ENCODE results near the gene ISOC1.

DNA sequence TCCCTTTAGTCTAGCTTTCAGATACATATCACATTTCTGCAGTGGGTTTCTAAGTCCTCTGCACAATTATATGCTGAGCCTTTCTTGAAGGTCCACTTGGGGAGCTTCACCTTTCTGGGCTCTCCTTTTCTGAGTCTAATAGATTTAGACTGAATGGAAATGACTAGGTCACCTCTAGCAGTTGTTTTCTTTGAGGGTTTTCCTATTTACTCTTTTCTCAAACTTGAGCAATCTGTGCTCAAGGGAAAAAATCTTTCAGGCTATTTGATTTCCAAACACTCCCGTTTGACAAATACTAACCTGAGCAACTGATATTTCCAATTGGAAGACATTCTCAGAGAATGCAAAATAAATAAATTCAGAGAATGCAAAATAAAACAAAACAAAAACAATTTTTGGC is 39.0 kb downstream of the ISOC1 start:
- TF ChIP-seq TCF4 (CRISPR knock-in tag; IDR thresholded peaks at IDR 0.05; ENCODE audit: borderline replicate concordance) (no peak), ZNF70 (CRISPR knock-in tag; IDR thresholded peaks at IDR 0.05) (no peak), RARB (CRISPR knock-in tag; IDR thresholded peaks at IDR 0.05) (no peak), ESRRG (CRISPR knock-in tag; IDR thresholded peaks at IDR 0.05) (no peak)
- TF ChIP-seq, protein P1, sequence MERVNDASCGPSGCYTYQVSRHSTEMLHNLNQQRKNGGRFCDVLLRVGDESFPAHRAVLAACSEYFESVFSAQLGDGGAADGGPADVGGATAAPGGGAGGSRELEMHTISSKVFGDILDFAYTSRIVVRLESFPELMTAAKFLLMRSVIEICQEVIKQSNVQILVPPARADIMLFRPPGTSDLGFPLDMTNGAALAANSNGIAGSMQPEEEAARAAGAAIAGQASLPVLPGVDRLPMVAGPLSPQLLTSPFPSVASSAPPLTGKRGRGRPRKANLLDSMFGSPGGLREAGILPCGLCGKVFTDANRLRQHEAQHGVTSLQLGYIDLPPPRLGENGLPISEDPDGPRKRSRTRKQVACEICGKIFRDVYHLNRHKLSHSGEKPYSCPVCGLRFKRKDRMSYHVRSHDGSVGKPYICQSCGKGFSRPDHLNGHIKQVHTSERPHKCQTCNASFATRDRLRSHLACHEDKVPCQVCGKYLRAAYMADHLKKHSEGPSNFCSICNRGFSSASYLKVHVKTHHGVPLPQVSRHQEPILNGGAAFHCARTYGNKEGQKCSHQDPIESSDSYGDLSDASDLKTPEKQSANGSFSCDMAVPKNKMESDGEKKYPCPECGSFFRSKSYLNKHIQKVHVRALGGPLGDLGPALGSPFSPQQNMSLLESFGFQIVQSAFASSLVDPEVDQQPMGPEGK (CRISPR knock-in tag; IDR thresholded peaks at IDR 0.05; ENCODE audit: borderline replicate concordance): no peak
